H9 (cell line): ENCODE results near the gene GUCY2F. TPM values are rescaled to one million over a fixed set of nuclear protein-coding genes. Genes with fewer than 3 reads are reported as not detected.

ENCODE experiments used
- DNase-seq: peaks from one replicate; pipeline ENCODE4 v3.0.0-alpha.2; 2017
- H2AFZ ChIP-seq: one replicate; pipeline ENCODE4 v1.6.1; 2013; ENCODE audit warnings: mild to moderate bottlenecking, low read length, control low read depth, moderate library complexity
- H2AK5ac ChIP-seq: 2 replicates; pipeline ENCODE4 v1.6.1; 2013; ENCODE audit warnings: low read length, control low read depth, mixed read lengths; ENCODE audit not compliant: insufficient read length
- H2BK120ac ChIP-seq: one replicate; pipeline ENCODE4 v1.6.1; 2013; ENCODE audit warnings: low read depth, mild to moderate bottlenecking, low read length, control low read depth, inconsistent platforms; ENCODE audit not compliant: poor library complexity, severe bottlenecking
- H2BK12ac ChIP-seq: 2 replicates; pipeline ENCODE4 v1.6.1; 2013; ENCODE audit warnings: low read length, control low read depth, mixed read lengths, low read depth; ENCODE audit not compliant: insufficient read length
- H2BK15ac ChIP-seq: 2 replicates; pipeline ENCODE4 v1.6.1; 2013; ENCODE audit warnings: low read depth, low read length, control low read depth
- H2BK20ac ChIP-seq: one replicate; pipeline ENCODE4 v1.6.1; 2013; ENCODE audit warnings: low read depth, mild to moderate bottlenecking, low read length, control low read depth, inconsistent platforms; ENCODE audit not compliant: poor library complexity, severe bottlenecking
- H2BK5ac ChIP-seq: 2 replicates; pipeline ENCODE4 v1.6.1; 2013; ENCODE audit warnings: low read length, control low read depth, mixed read lengths; ENCODE audit not compliant: insufficient read length
- H3K14ac ChIP-seq: 2 replicates; pipeline ENCODE4 v1.6.1; 2013; ENCODE audit warnings: low read length, control low read depth; ENCODE audit not compliant: insufficient read depth
- H3K18ac ChIP-seq: 2 replicates; pipeline ENCODE4 v1.6.1; 2013; ENCODE audit warnings: low read depth, mild to moderate bottlenecking, mixed read lengths, low read length, control low read depth; ENCODE audit not compliant: insufficient read length
- H3K23ac ChIP-seq: 2 replicates; pipeline ENCODE4 v1.6.1; 2013; ENCODE audit warnings: low read length, control low read depth, mixed read lengths, low read depth; ENCODE audit not compliant: insufficient read length
- H3K23me2 ChIP-seq: 2 replicates; pipeline ENCODE4 v1.6.1; 2013; ENCODE audit warnings: low read depth, mild to moderate bottlenecking, mixed read lengths, low read length, control low read depth; ENCODE audit not compliant: insufficient read length, poor library complexity, severe bottlenecking
- H3K27ac ChIP-seq: 2 replicates; pipeline ENCODE4 v1.5.1; 2013; ENCODE audit warnings: low read length, control low read depth, mixed read lengths, low read depth; ENCODE audit not compliant: insufficient read length
- H3K27me3 ChIP-seq: 2 replicates; pipeline ENCODE4 v1.6.1; 2013; ENCODE audit warnings: low read length, control low read depth, inconsistent platforms; ENCODE audit not compliant: insufficient read depth
- H3K4ac ChIP-seq: 2 replicates; pipeline ENCODE4 v1.6.1; 2013; ENCODE audit warnings: low read depth, mild to moderate bottlenecking, control low read depth, inconsistent platforms, low read length, moderate library complexity
- H3K4me1 ChIP-seq: 2 replicates; pipeline ENCODE4 v1.6.1; 2013; ENCODE audit warnings: low read length, control low read depth, inconsistent platforms; ENCODE audit not compliant: insufficient read depth
- H3K4me2 ChIP-seq: 2 replicates; pipeline ENCODE4 v1.6.1; 2013; ENCODE audit warnings: low read length, control low read depth, mixed read lengths; ENCODE audit not compliant: insufficient read length, insufficient read depth
- H3K56ac ChIP-seq: 2 replicates; pipeline ENCODE4 v1.6.1; 2013; ENCODE audit warnings: low read depth, mild to moderate bottlenecking, mixed read lengths, low read length, control low read depth; ENCODE audit not compliant: insufficient read length
- H3K79me1 ChIP-seq: 2 replicates; pipeline ENCODE4 v1.6.1; 2013; ENCODE audit warnings: low read depth, mild to moderate bottlenecking, moderate library complexity, low read length, control low read depth, inconsistent platforms; ENCODE audit not compliant: insufficient read depth, poor library complexity, severe bottlenecking
- H3K79me2 ChIP-seq: 2 replicates; pipeline ENCODE4 v1.6.1; 2013; ENCODE audit warnings: low read length, control low read depth, inconsistent platforms; ENCODE audit not compliant: insufficient read depth
- H3K9ac ChIP-seq: 2 replicates; pipeline ENCODE4 v1.6.1; 2013; ENCODE audit warnings: low read length, control low read depth, mixed read lengths; ENCODE audit not compliant: insufficient read length; ENCODE audit errors: extremely low read depth
- H3K9me3 ChIP-seq: one replicate; pipeline ENCODE4 v1.6.1; 2013; ENCODE audit warnings: low read depth, low read length, inconsistent platforms; ENCODE audit not compliant: control insufficient read depth
- H3T11ph ChIP-seq: one replicate; pipeline ENCODE4 v1.6.1; 2013; ENCODE audit warnings: mild to moderate bottlenecking, low read length, control low read depth, inconsistent platforms
- H4K20me1 ChIP-seq: one replicate; pipeline ENCODE4 v1.6.1; 2013; ENCODE audit not compliant: control insufficient read depth, insufficient read length, insufficient read depth
- H4K5ac ChIP-seq: 2 replicates; pipeline ENCODE4 v1.6.1; 2013; ENCODE audit warnings: low read depth, mild to moderate bottlenecking, mixed read lengths, low read length, control low read depth; ENCODE audit not compliant: insufficient read length
- H4K8ac ChIP-seq: replicated peaks from 2 replicates; pipeline ENCODE4 v1.6.1; 2013; ENCODE audit warnings: low read length, control low read depth, mixed read lengths, low read depth; ENCODE audit not compliant: insufficient read length
- H4K91ac ChIP-seq: 2 replicates; pipeline ENCODE4 v1.6.1; 2013; ENCODE audit warnings: low read depth, mild to moderate bottlenecking, moderate library complexity, mixed read lengths, low read length, control low read depth; ENCODE audit not compliant: insufficient read length
- H3K27ac Mint-ChIP-seq, 3 experiments: 2 replicates in 2 of 3; 3 replicates in 1 of 3; pipeline ENCODE4 v1.8.0; 2020 to 2021; ENCODE audit warnings: mixed read lengths in 3 of 3, mild to moderate bottlenecking in 1 of 3, moderate library complexity in 1 of 3
- H3K27me3 Mint-ChIP-seq: 2 replicates; pipeline ENCODE4 v1.8.0; 2021; ENCODE audit warnings: low read depth, mild to moderate bottlenecking, moderate library complexity, mixed read lengths
- H3K36me3 Mint-ChIP-seq, 3 experiments: 2 replicates in 2 of 3; 3 replicates in 1 of 3; pipeline ENCODE4 v1.8.0; 2020 to 2021; ENCODE audit warnings: low read depth in 3 of 3, mixed read lengths in 3 of 3; ENCODE audit not compliant: insufficient read depth in 1 of 3
- H3K4me1 Mint-ChIP-seq, 2 experiments: 2 replicates each; pipeline ENCODE4 v1.8.0; 2020; ENCODE audit warnings: mixed read lengths in 2 of 2
- H3K4me3 Mint-ChIP-seq, 2 experiments: 2 replicates in 1 of 2; 3 replicates in 1 of 2; pipeline ENCODE4 v1.8.0; 2020 to 2021; ENCODE audit warnings: mild to moderate bottlenecking in 2 of 2, mixed read lengths in 2 of 2, moderate library complexity in 1 of 2
- H3K9me3 Mint-ChIP-seq, 2 experiments: 2 replicates in 1 of 2; 3 replicates in 1 of 2; pipeline ENCODE4 v1.8.0; 2020; ENCODE audit warnings: mild to moderate bottlenecking in 2 of 2, mixed read lengths in 2 of 2, moderate library complexity in 1 of 2
- WGBS: extraction: QIAGEN DNeasy Blood & Tissue Kit; methylation state at CpG from one replicate; pipeline ENCODE4 v1.1.7; 2013; ENCODE audit warnings: missing lambda C conversion rate, low lambda C conversion rate, mixed read lengths; ENCODE audit not compliant: insufficient read length; ENCODE audit errors: extremely low coverage; 5-methylcytosine and 5-hydroxymethylcytosine counted together
- total RNA-seq: library from RNA; stranded (reverse); gene quantifications from 2 replicates; pipeline ENCODE4 v1.2.1, GENCODE V29; 2021
- TF ChIP-seq, protein P1 (sequence below): fragments of 200-600 bp; sonication (generic); conservative IDR thresholded peaks from 3 replicates; pipeline ENCODE4 v1.8.0; 2021; ENCODE audit warnings: antibody characterized with exemption, mild to moderate bottlenecking

The GUCY2F gene
- total RNA-seq, 1 experiment from 2014 or later, result 0.11 TPM

- H2AK5ac ChIP-seq, result no peak overlapping the region
- H3K9me3 Mint-ChIP-seq, result no peaks in the 10 kb centered on the region
- no peak overlapping the region for H2BK5ac ChIP-seq
- H2BK120ac ChIP-seq, result no peak overlapping the region
- H3K14ac ChIP-seq, result no peak overlapping the region
- H3K18ac ChIP-seq, result no peak overlapping the region
- no peak overlapping the region for H3T11ph ChIP-seq
- no peak overlapping the region for H4K91ac ChIP-seq
- no peak overlapping the region for H2BK20ac ChIP-seq
- no peaks in the 10 kb centered on the region for H3K23me2 ChIP-seq
- no peak overlapping the region for H3K4me3 Mint-ChIP-seq
- no peak overlapping the region for H2AFZ ChIP-seq
- H3K4me1 Mint-ChIP-seq, result peaks cover 6 to 8% of the 10 kb centered on the region in 2 experiments
- no peak overlapping the region for H3K4me2 ChIP-seq
- no peaks in the 10 kb centered on the region for H3K36me3 Mint-ChIP-seq
- peaks cover 3% of the 10 kb centered on the region; the same call in 1 of the 2 replicates for H3K27me3 Mint-ChIP-seq
- no peak overlapping the region for H3K27ac ChIP-seq
- H3K4ac ChIP-seq, result no peak overlapping the region
- no peak overlapping the region for H4K5ac ChIP-seq
- H3K9ac ChIP-seq, result no peak overlapping the region
- DNase-seq, result no peak
- no peaks in the 10 kb centered on the region for H3K9me3 ChIP-seq
- H4K20me1 ChIP-seq, result no peaks in the 10 kb centered on the region
- TF ChIP-seq, protein P1, sequence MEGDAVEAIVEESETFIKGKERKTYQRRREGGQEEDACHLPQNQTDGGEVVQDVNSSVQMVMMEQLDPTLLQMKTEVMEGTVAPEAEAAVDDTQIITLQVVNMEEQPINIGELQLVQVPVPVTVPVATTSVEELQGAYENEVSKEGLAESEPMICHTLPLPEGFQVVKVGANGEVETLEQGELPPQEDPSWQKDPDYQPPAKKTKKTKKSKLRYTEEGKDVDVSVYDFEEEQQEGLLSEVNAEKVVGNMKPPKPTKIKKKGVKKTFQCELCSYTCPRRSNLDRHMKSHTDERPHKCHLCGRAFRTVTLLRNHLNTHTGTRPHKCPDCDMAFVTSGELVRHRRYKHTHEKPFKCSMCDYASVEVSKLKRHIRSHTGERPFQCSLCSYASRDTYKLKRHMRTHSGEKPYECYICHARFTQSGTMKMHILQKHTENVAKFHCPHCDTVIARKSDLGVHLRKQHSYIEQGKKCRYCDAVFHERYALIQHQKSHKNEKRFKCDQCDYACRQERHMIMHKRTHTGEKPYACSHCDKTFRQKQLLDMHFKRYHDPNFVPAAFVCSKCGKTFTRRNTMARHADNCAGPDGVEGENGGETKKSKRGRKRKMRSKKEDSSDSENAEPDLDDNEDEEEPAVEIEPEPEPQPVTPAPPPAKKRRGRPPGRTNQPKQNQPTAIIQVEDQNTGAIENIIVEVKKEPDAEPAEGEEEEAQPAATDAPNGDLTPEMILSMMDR, result no peak
- no peak overlapping the region for H4K8ac ChIP-seq
- H3K56ac ChIP-seq, result no peak overlapping the region
- H2BK15ac ChIP-seq, result no peak overlapping the region
- H3K27ac Mint-ChIP-seq, result no peak overlapping the region
- H3K27me3 ChIP-seq, result no peaks in the 10 kb centered on the region
- H3K79me2 ChIP-seq, result no peaks in the 10 kb centered on the region
- H3K4me1 ChIP-seq, result no peaks in the 10 kb centered on the region
- H3K23ac ChIP-seq, result no peak overlapping the region
- no CpG with 5 or more reads among the region's 2 CpGs for WGBS
- H3K79me1 ChIP-seq, result no peaks in the 10 kb centered on the region
- no peak overlapping the region for H2BK12ac ChIP-seq
Observed at GRCh38 chrX:109390556-109390955, 91.3 kb downstream of the GUCY2F start.
